Ureter (tissue), 1 donor: ENCODE measurements around the gene FGF22. TPM values are rescaled to one million over a fixed set of nuclear protein-coding genes. Genes with fewer than 3 reads are reported as not detected.
A peak's percentile ranks its signal among the peaks of the same experiment; 100 is the strongest.
"Not testable (repeated sequence)": the region's sequence is repeated elsewhere in the genome, so short reads cannot be mapped to it uniquely, and the experiment has no call there.

Experiments
- DNase-seq: peaks from one replicate; pipeline ENCODE4 v3.0.0-alpha.2; 2020; ENCODE audit warnings: low spot score
- total RNA-seq: library from RNA; stranded (reverse); gene quantifications from one replicate; pipeline ENCODE4 v1.2.4, GENCODE V29; 2023
- donor health status: DM: yes; HTN: yes; CAD: no.

The FGF22 gene
- 0.29 TPM for total RNA-seq

DNA sequence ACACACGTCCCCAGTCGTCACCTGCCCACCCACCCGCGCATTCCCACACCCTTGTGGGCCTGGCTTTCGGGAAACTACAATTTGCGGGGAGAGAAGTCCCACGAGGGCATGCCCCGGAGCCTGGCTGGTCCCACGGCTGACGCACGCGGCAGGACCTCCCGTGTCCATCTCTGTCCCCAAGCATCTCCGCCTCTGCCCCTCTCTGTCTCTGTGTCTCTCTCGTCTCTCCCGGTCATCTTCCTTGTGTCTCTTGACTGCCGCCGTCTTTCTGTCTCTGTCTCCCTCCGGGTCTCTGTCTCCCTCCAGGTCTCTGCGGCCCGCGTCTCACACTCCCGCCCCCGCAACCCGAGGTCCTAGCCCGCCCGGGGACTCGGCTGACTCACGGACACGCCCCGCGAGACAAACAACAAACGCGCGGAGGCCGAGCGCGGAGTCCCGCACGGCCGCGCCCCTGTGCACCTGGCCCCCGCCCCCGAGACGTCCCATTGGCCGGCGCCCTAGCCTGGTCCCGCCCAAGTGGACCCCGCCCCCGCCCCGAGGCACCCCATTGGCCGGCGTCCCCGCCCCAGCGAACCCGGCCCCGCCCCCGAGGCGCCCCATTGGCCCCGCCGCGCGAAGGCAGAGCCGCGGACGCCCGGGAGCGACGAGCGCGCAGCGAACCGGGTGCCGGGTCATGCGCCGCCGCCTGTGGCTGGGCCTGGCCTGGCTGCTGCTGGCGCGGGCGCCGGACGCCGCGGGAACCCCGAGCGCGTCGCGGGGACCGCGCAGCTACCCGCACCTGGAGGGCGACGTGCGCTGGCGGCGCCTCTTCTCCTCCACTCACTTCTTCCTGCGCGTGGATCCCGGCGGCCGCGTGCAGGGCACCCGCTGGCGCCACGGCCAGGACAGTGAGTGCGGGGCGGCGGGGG is at the start of gene FGF22:
Gene FGF22, plus strand, starts transcription at position 627 of the 908 bp plus-strand sequence. Its CDS starts 47 bp downstream, at position 674.
- DNase-seq: peak; percentile 91

DNA sequence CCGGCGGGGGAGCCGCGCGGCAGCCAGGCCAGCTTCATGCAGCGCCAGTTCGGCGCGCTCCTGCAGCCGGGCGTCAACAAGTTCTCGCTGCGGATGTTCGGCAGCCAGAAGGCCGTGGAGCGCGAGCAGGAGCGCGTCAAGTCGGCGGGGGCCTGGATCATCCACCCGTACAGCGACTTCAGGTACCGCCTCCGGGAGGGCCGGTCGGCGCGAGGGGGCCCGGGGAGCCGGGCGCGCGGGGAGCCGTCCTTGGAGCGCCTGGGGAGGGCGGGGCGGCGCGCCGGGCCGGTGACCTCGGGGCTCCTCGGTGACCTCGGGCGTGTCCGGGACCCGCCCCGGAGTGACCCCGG is 49.3 kb upstream of the FGF22 start:
- DNase-seq: no peak

DNA sequence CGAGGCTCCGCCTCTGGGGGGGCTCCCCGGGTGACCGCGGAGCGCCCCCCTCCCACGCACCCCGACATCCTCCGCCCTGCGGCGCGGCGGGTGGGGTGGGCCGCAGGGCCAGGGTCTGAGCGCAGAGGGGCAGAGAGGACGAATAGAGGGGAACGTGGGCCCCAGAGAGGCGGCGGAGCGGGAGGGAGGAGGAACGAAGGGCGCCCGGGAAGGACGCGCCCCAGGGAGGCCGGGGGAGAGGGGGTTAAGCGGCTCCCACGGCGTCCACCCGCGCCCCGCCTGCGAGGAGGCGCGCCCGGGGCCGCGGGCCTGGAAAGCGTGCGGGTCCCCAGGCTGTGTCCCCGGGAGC is 49.0 kb upstream of the FGF22 start:
- no peak for DNase-seq

DNA sequence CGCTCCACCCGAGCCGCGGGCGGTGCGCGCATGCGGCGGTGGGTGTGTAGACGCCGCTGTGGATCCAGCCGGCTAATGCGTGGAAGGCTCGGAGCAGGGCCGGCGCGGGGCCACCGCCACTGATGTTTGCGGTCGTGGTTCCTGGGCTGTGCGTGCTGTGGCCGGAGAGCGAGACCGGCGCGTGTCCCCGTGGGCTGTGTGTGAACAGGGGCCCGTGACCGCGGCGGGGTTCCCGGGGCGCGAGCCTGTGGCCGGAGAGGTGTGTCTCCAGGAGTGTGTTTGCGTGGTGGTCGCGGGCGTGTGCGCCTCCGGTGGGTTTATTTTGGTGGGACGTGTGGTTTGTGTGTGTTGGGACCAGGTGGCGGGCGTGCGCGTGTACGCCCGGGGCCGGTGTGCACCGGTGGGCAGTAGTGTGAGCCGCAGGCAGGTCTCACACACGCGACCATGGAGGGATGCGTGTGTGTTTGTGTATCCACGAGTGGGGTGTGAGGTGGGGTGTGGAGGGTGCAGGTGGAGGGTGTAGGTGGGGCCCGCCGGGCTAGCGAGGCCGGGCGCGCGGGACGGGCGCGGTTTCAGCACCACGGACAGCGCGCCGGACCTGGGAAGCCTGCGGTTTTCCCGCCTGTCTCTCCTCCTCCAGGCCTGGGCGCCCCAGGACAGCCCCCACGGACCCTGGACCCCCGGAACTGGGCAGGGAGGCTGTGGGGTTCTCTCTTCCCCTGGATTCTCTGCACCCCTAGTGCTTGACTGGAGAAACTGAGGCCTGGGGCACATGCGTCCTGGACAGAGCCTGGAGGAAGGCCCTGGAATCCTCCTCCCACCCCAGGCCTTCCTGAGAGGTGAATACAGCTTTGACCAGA is 48.4 kb upstream of the FGF22 start:
- no peak for DNase-seq

DNA sequence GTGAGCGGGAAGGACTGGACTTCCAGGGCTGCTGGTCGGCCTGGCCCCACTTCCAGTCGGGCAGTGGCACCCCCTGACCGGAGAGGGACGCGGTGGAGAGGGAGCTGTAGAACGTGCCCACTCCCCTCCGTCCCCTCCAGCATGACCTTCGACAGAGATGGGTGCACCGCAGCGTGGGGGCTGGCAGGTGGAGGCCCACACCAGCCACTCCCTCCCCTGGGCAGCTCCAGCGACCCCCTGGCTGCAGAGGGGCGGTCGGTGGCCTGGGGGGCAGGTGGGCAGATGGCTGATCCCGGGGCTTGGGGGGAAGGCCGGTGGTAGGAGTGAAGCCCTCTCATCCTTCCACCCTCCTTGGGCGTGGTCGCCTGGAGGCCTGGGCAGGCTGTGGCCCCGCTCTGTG is 47.6 kb upstream of the FGF22 start:
- no peak for DNase-seq

DNA sequence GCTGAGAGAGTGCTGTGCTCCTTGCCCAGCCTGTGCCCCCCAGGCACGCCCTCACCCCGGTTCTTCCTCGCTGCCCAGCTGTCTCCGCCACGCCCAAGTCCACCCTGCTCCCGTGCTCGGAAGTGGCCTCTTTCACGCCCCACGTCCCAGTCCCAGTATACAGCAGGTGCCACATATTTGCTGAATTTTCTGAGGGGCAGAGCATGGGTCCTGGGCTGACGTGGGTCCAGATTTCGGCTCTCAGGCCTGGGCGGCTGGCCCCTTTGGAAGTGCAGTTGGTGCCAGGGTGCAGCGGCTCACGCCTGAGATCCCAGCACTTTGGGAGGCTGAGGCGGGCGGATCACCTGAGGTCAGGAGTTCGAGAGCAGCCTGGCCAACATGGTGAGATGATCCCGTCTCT is 46.6 kb upstream of the FGF22 start:
- no peak for DNase-seq

DNA sequence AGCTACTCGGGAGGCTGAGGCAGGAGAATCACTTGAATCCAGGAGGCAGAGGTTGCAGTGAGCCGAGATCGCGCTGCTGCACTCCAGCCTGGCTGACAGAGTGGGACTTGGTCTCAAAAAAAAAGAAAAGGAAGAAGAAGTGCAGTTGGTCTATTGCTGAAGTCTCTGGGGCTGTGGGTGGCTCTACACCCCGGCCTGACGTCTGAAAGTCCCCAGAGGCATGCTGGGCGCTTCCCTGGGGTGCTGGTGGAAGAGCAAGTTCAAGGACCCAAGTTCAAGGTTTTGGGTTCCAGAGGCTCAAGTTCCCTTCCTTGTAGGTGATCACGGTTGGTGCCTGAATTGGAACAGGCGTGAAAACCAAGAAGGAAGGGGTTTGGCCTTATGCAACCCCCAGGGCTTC is 46.2 kb upstream of the FGF22 start:
- no peak for DNase-seq

DNA sequence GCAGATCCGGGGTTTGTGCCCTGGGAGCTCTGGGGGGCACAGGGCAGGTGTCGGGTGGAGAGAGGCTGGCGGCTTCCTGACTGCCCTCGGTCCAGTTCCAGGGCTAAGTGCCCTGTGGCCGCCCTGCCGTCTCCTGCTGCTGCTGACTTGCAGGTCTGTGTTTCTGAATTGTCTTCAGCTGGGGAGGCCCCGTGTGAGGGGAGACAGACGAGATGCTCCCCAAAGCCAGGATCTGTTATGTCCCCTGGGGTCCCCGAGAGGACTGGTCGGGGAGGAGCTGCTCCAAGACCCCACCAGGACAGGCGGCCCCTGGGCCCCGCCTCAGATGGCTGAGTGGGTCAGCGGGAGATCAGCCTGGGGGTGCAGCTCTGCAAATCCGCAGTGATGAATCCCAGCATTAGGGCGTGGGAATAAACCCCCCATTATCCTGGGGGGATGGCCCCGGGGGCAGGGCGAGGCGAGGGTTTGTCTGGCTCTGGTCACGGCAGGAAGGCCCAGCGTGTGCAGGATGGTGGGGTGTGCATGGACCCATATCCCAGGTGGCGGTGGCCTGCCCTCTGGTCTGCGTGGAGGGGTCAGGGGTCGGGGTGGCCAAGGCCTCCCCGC is 45.3 kb upstream of the FGF22 start:
- DNase-seq: no peak

DNA sequence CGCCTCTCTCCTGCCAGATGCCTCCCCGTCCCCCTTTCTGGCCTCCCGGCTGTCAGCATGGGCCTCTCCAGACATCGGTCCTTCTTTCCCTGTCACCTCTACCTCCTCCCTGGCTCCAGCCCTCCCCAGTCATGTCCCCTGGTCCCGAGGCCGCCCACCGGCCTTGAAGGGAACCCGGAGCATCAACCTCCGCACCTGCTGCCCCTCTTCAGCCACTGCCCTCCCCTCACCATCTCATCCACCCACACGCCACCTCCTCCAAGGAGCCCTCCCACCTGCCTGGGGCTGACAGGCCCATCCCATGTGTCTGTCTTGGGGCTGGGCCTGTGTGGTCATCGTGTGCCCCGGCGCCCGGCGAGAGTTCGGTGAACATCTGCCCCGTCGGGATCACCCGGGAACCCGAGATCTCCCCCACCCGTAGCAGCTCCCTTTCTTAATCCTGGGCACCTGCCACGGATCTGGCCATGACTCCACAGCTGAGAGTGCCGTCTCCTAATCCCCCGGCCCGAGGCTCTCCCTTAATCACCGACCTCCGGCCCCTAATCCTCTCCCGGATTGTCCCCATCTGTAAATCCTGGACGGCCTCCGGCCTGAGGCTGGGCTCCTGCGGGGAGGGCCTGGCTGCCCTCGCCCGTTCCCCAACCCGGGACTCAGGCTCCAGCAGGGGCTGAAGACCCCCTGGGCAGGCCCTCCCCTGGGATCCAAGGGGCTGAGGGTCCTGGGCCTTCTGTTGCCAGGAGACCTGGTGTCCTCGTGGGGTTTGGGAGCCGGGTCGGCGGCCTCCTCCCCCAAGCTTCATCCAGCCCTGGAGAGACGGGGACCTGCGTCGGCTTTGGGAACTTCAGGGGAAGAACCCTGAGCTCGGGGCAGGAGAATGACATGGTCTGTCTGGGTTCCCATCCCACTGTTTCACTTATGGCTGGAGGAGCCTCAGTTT is 44.1 kb upstream of the FGF22 start:
- DNase-seq: no peak

DNA sequence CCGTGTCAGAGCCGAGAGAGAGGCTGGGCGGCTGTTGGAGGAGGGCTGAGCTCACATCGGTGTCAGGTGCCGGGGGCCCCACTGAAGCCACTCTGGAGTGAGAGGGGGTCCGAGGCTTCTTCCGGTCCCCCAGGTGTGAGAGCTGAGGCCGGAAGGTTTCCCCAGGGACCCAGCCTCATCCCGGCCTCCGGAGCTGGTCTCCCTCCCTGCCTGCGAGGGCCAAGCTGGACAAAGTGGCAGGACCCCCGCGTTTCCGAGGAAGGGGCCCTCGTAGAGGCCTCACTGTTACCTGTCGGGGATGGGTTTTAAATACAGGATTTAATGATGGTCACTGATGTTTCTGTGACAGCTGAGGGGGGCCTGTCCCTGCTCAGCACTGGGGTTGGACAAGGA is 43.4 kb upstream of the FGF22 start:
- no peak for DNase-seq

DNA sequence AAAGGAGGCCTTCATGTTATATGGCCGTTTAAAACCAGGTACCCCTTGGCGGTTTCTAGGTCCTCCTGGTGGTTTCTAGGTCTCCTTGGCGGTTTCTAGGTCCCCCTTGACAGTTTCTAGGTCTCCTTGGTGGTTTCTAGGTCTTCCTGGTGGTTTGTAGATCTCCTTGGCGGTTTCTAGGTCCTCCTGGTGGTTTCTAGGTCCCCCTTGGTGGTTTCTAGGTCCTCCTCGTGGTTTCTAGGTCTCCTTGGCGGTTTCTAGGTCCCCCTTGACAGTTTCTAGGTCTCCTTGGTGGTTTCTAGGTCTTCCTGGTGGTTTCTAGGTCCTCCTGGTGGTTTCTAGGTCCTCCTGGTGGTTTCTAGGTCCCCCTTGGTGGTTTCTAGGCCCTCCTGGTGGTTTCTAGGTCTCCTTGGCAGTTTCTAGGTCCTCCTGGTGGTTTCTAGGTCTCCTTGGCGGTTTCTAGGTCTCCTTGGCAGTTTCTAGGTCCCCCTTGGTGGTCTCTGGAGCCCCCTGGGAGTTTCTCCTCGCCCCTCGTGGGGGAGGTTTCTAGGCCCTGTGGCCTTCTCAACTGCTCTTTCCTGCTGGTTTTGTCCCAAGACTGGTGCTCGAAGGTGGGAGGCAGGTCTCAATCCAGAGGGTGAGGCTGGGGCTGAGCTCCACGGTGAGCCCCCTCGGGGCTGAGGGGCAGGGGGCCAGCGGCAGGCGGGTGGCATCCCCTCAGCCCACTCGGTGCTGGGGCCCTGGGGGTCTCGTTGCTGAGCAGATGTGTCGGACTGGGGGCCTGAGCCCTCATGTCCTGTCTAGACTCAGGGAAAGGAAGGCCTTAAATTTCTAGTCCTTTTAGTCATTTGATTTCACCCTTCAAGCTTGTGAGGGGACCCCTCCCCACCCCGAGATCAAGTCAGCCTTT is 42.0 kb upstream of the FGF22 start:
- DNase-seq: no peak

DNA sequence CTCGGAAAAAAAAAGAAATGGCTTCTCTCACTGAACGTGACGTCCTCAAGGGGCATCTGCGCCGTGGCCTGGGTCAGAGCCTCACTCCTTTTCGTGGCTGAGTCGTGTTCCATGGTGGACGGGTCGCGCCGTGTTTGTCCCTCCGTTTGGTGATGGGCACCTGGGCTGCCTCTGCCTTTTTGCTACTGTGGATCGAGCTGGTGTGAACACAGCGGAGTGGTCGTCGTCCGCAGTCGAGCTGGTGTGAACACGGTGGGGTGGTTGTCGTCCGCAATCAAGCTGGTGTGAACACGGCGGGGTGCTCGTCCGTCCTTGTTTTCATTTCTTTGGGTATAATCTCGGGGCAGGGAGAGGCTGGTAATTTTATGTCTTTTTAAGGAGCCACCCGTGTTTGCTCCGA is 38.4 kb upstream of the FGF22 start:
- DNase-seq: no peak

DNA sequence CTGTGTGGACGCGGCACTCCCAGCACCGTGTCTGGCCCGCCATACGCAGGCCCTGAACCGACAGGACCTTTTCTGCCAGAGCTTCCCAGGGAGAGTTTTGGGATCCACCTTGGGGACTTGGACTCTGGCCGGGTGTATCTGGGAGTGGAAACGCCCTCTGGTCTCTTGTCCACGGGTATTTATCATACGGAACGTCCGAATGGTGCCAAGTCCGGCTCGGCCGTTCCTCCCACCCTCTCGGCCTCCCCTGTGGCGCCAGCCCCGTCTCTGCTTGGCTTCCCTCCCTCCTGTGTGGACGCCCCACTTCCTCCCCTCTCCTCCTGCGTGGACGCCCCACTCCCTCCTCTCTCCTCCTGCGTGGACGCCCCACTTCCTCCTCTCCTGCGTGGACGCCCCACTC is 37.9 kb upstream of the FGF22 start:
- no peak for DNase-seq

DNA sequence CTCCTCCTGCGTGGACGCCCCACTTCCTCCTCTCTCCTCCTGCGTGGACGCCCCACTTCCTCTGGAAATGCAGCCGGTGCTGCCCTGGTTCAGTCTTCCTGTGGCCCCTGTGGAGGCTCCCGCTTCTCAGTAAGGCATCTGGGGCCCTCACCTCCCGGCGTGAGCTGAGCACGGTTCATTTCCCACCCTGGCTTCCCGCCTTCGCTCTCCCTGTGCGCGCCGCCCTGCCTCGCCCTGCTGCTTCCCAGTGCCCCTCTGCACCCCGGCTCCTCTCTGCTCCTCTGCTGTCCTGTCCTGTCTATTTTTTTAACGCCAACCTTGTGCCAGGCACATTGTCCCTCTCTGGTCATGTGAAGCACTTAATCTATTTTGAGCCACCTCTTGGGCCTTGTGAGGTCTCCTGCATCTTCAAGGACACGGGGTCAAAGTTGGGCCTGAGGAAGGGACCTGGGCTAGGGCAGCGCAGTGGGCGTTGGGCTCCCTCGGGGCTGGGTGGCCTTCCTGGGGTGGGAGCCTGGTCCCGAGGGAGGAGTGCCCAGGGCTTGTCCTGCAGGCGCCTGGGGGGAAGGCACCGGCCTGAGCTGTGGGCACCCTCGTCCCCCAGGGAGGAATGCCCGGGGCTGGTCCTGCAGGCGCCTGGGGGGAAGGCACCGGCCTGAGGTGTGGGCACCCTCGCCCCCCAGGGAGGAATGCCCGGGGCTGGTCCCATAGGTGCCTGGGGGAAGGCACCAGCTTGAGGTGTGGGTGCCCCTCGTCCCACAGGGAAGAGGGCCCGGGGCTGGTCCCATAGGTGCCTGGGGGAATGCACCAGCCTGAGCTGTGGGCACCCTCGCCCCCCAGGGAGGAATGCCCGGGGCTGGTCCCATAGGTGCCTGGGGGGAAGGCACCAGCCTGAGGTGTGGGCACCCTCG is 37.0 kb upstream of the FGF22 start:
- DNase-seq: no peak

DNA sequence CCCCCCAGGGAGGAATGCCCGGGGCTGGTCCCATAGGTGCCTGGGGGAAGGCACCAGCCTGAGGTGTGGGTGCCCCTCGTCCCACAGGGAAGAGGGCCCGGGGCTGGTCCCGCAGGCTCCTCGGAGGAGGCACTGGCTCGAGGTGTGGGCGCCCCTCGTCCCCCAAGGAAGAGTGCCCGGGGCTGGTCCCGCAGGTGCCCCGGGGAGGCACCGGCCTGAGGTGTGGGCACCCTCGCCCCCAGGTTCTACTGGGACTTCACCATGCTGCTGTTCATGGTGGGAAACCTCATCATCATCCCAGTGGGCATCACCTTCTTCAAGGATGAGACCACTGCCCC is 36.4 kb upstream of the FGF22 start:
- DNase-seq: not testable (repeated sequence)

DNA sequence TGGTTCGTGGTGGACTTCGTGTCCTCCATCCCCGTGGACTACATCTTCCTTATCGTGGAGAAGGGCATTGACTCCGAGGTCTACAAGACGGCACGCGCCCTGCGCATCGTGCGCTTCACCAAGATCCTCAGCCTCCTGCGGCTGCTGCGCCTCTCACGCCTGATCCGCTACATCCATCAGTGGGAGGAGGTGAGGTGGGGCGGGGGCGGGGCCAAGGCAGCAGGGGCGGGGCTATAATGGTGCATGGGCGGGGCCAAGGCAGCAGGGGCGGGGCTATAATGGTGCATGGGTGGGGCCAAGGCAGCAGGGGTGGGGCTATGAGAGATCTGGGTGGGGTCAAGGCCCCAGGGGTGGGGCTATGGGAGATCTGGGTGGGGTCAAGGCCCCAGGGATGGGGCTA is 35.9 kb upstream of the FGF22 start:
- not testable (repeated sequence) for DNase-seq

DNA sequence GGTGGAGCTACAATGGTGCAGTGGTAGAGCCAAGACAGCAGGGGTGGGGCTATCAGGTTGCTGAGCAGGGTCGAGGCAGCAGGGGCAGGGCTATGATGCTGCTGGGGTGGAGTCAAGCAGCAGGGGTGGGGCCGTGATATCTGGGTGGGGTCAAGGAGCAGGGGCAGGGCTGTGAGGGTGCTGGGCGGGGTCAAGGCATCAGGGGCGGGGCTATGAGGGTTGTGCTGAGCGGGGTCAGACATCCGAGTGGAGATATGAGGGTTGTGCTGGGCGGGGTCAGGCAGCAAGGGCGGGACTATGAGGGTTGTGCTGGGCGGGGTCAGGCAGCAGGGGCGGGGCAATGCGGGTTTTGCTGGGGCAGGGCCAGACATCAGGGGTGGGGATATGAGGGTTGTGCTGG is 35.3 kb upstream of the FGF22 start:
- DNase-seq: no peak

DNA sequence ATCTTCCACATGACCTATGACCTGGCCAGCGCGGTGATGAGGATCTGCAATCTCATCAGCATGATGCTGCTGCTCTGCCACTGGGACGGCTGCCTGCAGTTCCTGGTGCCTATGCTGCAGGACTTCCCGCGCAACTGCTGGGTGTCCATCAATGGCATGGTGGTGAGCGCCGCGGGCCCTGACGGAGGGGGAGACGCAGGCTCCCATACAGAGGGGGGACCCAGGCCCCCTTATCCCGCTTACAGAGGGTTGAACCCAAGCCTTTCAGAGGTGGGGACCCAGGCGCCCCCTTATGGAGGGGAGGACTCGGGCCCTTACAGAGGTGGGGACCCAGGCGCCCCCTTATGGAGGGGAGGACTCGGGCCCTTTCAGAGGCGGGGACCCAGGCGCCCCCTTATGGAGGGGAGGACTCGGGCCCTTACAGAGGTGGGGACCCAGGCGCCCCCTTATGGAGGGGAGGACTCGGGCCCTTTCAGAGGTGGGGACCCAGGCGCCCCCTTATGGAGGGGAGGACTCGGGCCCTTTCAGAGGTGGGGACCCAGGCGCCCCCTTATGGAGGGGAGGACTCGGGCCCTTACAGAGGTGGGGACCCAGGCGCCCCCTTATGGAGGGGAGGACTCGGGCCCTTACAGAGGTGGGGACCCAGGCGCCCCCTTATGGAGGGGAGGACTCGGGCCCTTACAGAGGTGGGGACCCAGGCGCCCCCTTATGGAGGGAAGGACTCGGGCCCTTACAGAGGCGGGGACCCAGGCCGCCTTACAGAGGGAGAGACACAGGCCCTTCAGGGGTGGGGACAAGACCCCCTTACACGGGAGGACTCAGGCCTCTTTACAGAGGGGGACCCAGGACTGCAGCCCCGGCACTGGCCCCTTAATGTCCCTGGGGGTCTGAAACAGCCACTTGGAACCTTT is 34.4 kb upstream of the FGF22 start:
- DNase-seq: not testable (repeated sequence)
